ENCODE data around the gene BICRA. TPM values are rescaled to one million over a fixed set of nuclear protein-coding genes. Genes with fewer than 3 reads are reported as not detected.

BICRA gene
- total RNA-seq, 1 donor from 2014 or later = 15.6 TPM

- DNase-seq (ENCODE audit: low spot score) = no peak
- Histone ChIP-seq H3K9ac (no peak overlapping the region), H3K27ac (no peak overlapping the region), H3K4me2 (no peak overlapping the region), H3K79me2 (ENCODE audit: low read depth) (peaks cover 10% of the 10 kb centered on the region), H3K9me3 (ENCODE audit: low read depth) (no peaks in the 10 kb centered on the region), H2AFZ (replicated peaks) (no peak overlapping the region), H3K4me3 (no peak overlapping the region), H3K36me3 (no peaks in the 10 kb centered on the region), H3K4me1 (no peaks in the 10 kb centered on the region), H4K20me1 (ENCODE audit: low read depth) (peaks cover 5% of the 10 kb centered on the region), H3K27me3 (no peaks in the 10 kb centered on the region), H3F3A (ENCODE audit: low read depth) (no peaks in the 10 kb centered on the region)
- TF ChIP-seq EZH2 (IDR thresholded peaks at IDR 0.05) = no peak
- no peak for TF ChIP-seq CTCF (IDR thresholded peaks at IDR 0.05)
- TF ChIP-seq EZH2phosphoT487 (IDR thresholded peaks at IDR 0.05) = no peak
- no peaks in the 10 kb centered on the region for H3K27me3 Mint-ChIP-seq (ENCODE audit: insufficient read depth, low read depth)
- no peak overlapping the region for H3K4me3 Mint-ChIP-seq
- no peaks in the 10 kb centered on the region for H3K4me1 Mint-ChIP-seq
- peaks cover 28% of the 10 kb centered on the region for H3K36me3 Mint-ChIP-seq
- H3K9me3 Mint-ChIP-seq = no peaks in the 10 kb centered on the region
- H3K27ac Mint-ChIP-seq = no peak overlapping the region
Observed at GRCh38 chr19:47675859-47676258, 66.9 kb downstream of the BICRA start.

GRCh38 chr19:47676811-47677210 lies 67.9 kb downstream of the BICRA start:
- Histone ChIP-seq H3K27me3 (no peaks in the 10 kb centered on the region), H2AFZ (replicated peaks) (no peak overlapping the region), H3F3A (ENCODE audit: low read depth) (no peaks in the 10 kb centered on the region), H3K79me2 (ENCODE audit: low read depth) (peaks cover under 1% of the 10 kb centered on the region), H3K4me1 (no peaks in the 10 kb centered on the region), H3K9ac (no peak overlapping the region), H3K4me2 (no peak overlapping the region), H3K36me3 (no peaks in the 10 kb centered on the region), H3K27ac (no peak overlapping the region), H3K4me3 (no peak overlapping the region), H4K20me1 (ENCODE audit: low read depth) (peaks cover 4% of the 10 kb centered on the region), H3K9me3 (ENCODE audit: low read depth) (no peaks in the 10 kb centered on the region)
- H3K9me3 Mint-ChIP-seq = no peaks in the 10 kb centered on the region
- H3K4me3 Mint-ChIP-seq = no peak overlapping the region
- H3K27ac Mint-ChIP-seq = no peak overlapping the region
- no peak for TF ChIP-seq CTCF (IDR thresholded peaks at IDR 0.05)
- TF ChIP-seq EZH2 (IDR thresholded peaks at IDR 0.05) = no peak
- TF ChIP-seq EZH2phosphoT487 (IDR thresholded peaks at IDR 0.05) = no peak
- DNase-seq (ENCODE audit: low spot score) = no peak
- no peaks in the 10 kb centered on the region for H3K27me3 Mint-ChIP-seq (ENCODE audit: insufficient read depth, low read depth)
- H3K4me1 Mint-ChIP-seq = no peaks in the 10 kb centered on the region
- peaks cover 25% of the 10 kb centered on the region for H3K36me3 Mint-ChIP-seq

GRCh38 chr19:47679251-47679900 lies 70.4 kb downstream of the BICRA start:
- Histone ChIP-seq H3F3A (ENCODE audit: low read depth) (no peaks in the 10 kb centered on the region), H4K20me1 (ENCODE audit: low read depth) (peaks cover 2% of the 10 kb centered on the region), H3K4me3 (no peak overlapping the region), H3K27me3 (no peaks in the 10 kb centered on the region), H3K4me1 (no peaks in the 10 kb centered on the region), H2AFZ (replicated peaks) (no peak overlapping the region), H3K79me2 (ENCODE audit: low read depth) (no peaks in the 10 kb centered on the region), H3K36me3 (no peaks in the 10 kb centered on the region), H3K9ac (no peak overlapping the region), H3K9me3 (ENCODE audit: low read depth) (no peaks in the 10 kb centered on the region), H3K4me2 (no peak overlapping the region), H3K27ac (no peak overlapping the region)
- no peaks in the 10 kb centered on the region for H3K4me1 Mint-ChIP-seq
- TF ChIP-seq EZH2 (IDR thresholded peaks at IDR 0.05) = no peak
- peaks cover 30% of the 10 kb centered on the region for H3K36me3 Mint-ChIP-seq
- no peaks in the 10 kb centered on the region for H3K9me3 Mint-ChIP-seq
- DNase-seq (ENCODE audit: low spot score) = no peak
- no peak overlapping the region for H3K4me3 Mint-ChIP-seq
- no peak overlapping the region for H3K27ac Mint-ChIP-seq
- no peaks in the 10 kb centered on the region for H3K27me3 Mint-ChIP-seq (ENCODE audit: insufficient read depth, low read depth)

Measured in neural progenitor cell (in vitro differentiated cells).